Mesenchymal stem cell (in vitro differentiated cells and primary cell): Measurements from ENCODE around the gene CECR2.

Experiments used
- DNase-seq: peaks from one replicate; pipeline ENCODE4 v3.0.0-alpha.2; 2013
- H2AFZ ChIP-seq: one replicate; pipeline ENCODE4 v1.6.1; 2013; ENCODE audit warnings: low read depth, mild to moderate bottlenecking, control low read depth, inconsistent platforms, low read length, moderate library complexity
- H2AK5ac ChIP-seq: 2 replicates; pipeline ENCODE4 v1.6.1; 2013; ENCODE audit warnings: low read length, moderate library complexity, mild to moderate bottlenecking, inconsistent platforms; ENCODE audit not compliant: severe bottlenecking
- H2BK120ac ChIP-seq: one replicate; pipeline ENCODE4 v1.6.1; 2013; ENCODE audit warnings: low read depth, mild to moderate bottlenecking, inconsistent platforms, low read length, moderate library complexity
- H2BK12ac ChIP-seq, 2 experiments: one replicate each; pipeline ENCODE4 v1.6.1; 2013; ENCODE audit warnings: inconsistent platforms in 2 of 2, low read length in 2 of 2, mild to moderate bottlenecking in 2 of 2, moderate library complexity in 2 of 2, control low read depth in 1 of 2
- H2BK15ac ChIP-seq: one replicate; pipeline ENCODE4 v1.6.1; 2013; ENCODE audit warnings: mild to moderate bottlenecking, low read depth, inconsistent platforms; ENCODE audit not compliant: poor library complexity, severe bottlenecking
- H2BK5ac ChIP-seq: 2 replicates; pipeline ENCODE4 v1.6.1; 2013; ENCODE audit warnings: low read depth, mild to moderate bottlenecking, low read length, control low read depth, inconsistent platforms; ENCODE audit not compliant: poor library complexity, severe bottlenecking
- H3K14ac ChIP-seq, 2 experiments: one replicate each; pipeline ENCODE4 v1.6.1; 2013; ENCODE audit warnings: inconsistent platforms in 2 of 2, low read length in 2 of 2, control low read depth in 1 of 2, mild to moderate bottlenecking in 1 of 2, moderate library complexity in 1 of 2
- H3K18ac ChIP-seq, 2 experiments: one replicate each; pipeline ENCODE4 v1.6.1; 2013; ENCODE audit warnings: inconsistent platforms in 2 of 2, low read length in 2 of 2, control low read depth in 1 of 2, low read depth in 1 of 2, mild to moderate bottlenecking in 1 of 2
- H3K23ac ChIP-seq, 2 experiments: one replicate each; pipeline ENCODE4 v1.6.1; 2013; ENCODE audit warnings: inconsistent platforms in 2 of 2, low read length in 2 of 2, mild to moderate bottlenecking in 2 of 2, moderate library complexity in 2 of 2, control low read depth in 1 of 2
- H3K27ac ChIP-seq: 2 replicates; pipeline ENCODE4 v1.5.1; 2013; ENCODE audit warnings: mild to moderate bottlenecking, moderate library complexity, low read length, control low read depth, inconsistent platforms; ENCODE audit not compliant: poor library complexity, severe bottlenecking
- H3K27me3 ChIP-seq, 2 experiments: 2 replicates each; pipeline versions ENCODE4 v1.6.1 to v1.7.0; 2013; ENCODE audit warnings: low read length in 2 of 2, mild to moderate bottlenecking in 2 of 2, moderate library complexity in 2 of 2, control low read depth in 1 of 2, inconsistent platforms in 1 of 2; ENCODE audit not compliant: control insufficient read depth in 1 of 2, insufficient read depth in 1 of 2
- H3K36me3 ChIP-seq, 2 experiments: 2 replicates each; pipeline versions ENCODE4 v1.6.1 to v1.7.0; 2013; ENCODE audit warnings: low read length in 2 of 2, control low read depth in 1 of 2, inconsistent platforms in 1 of 2, low read depth in 1 of 2, mild to moderate bottlenecking in 1 of 2; ENCODE audit not compliant: insufficient read depth in 2 of 2, control insufficient read depth in 1 of 2
- H3K4ac ChIP-seq, 2 experiments: one replicate each; pipeline ENCODE4 v1.6.1; 2013; ENCODE audit warnings: inconsistent platforms in 2 of 2, low read length in 2 of 2, mild to moderate bottlenecking in 2 of 2, moderate library complexity in 2 of 2, control low read depth in 1 of 2, low read depth in 1 of 2
- H3K4me1 ChIP-seq: 2 replicates; pipeline ENCODE4 v1.6.1; 2013; ENCODE audit warnings: low read depth, low read length, control low read depth; ENCODE audit not compliant: control insufficient read depth, insufficient read depth
- H3K4me2 ChIP-seq: 2 replicates; pipeline ENCODE4 v1.6.1; 2013; ENCODE audit warnings: low read length, mild to moderate bottlenecking, inconsistent platforms; ENCODE audit not compliant: poor library complexity, severe bottlenecking
- H3K4me3 ChIP-seq, 2 experiments: 2 replicates each; pipeline versions ENCODE4 v1.5.1 to v1.7.0; 2013; ENCODE audit warnings: low read length in 2 of 2, mild to moderate bottlenecking in 2 of 2, control low read depth in 1 of 2, low read depth in 1 of 2; ENCODE audit not compliant: insufficient read depth in 1 of 2
- H3K79me1 ChIP-seq: replicated peaks from 2 replicates; pipeline ENCODE4 v1.6.1; 2013; ENCODE audit warnings: mild to moderate bottlenecking, control low read depth, low read length, inconsistent platforms; ENCODE audit not compliant: poor library complexity, severe bottlenecking
- H3K9ac ChIP-seq: 2 replicates; pipeline ENCODE4 v1.7.0; 2013; ENCODE audit warnings: mild to moderate bottlenecking, low read length, moderate library complexity
- H3K9me3 ChIP-seq: 2 replicates; pipeline ENCODE4 v1.7.0; 2013; ENCODE audit warnings: mild to moderate bottlenecking, low read length; ENCODE audit not compliant: control insufficient read depth
- H4K8ac ChIP-seq: one replicate; pipeline ENCODE4 v1.6.1; 2013; ENCODE audit warnings: inconsistent platforms, mild to moderate bottlenecking, low read length, moderate library complexity
- H4K91ac ChIP-seq: one replicate; pipeline ENCODE4 v1.6.1; 2013; ENCODE audit warnings: mild to moderate bottlenecking, low read length, inconsistent platforms
- WGBS: methylation state at CpG from one replicate; pipeline ENCODE4 v1.1.7; 2013; ENCODE audit warnings: mixed read lengths; 5-methylcytosine and 5-hydroxymethylcytosine counted together

The CECR2 gene

DNA sequence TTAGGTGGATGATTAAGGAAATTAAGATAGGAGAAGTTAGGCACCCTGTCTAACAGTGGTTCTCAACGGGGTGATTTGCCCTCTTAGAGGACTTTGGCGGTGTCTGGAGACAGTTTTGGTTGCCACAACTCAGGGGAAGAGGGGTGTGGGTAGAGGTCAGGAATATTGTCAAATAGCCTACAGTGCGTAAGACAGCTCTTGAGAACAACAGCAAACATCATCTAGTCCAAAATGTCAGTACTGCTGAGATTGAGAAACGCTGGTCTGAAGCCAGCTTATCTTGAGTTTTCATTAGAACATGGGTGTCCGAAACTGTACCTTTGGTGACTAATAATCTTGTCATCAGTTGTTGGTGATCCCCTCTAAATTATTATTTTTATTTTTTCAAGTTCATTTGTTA lies 38.4 kb downstream of the CECR2 start:
- Histone ChIP-seq H2AK5ac (no peak overlapping the region), H2BK15ac (no peak overlapping the region), H2BK120ac (no peak overlapping the region), H3K14ac (no peak overlapping the region), H4K8ac (no peak overlapping the region), H3K36me3 (no peaks in the 10 kb centered on the region), H3K9ac (no peak overlapping the region), H3K4me3 (no peak overlapping the region), H2AFZ (no peak overlapping the region), H3K27ac (no peak overlapping the region), H2BK5ac (no peak overlapping the region), H2BK12ac (no peak overlapping the region), H3K9me3 (no peaks in the 10 kb centered on the region), H3K79me1 (no peaks in the 10 kb centered on the region), H3K4me1 (no peaks in the 10 kb centered on the region), H4K91ac (no peak overlapping the region), H3K4ac (no peak overlapping the region), H3K18ac (no peak overlapping the region), H3K23ac (no peak overlapping the region), H3K27me3 (peaks cover 0 to 7% of the 10 kb centered on the region in 2 experiments), H3K4me2 (no peak overlapping the region)
- no peak for DNase-seq
- 89% methylated on average over 3 of the region's 5 CpGs for WGBS

DNA sequence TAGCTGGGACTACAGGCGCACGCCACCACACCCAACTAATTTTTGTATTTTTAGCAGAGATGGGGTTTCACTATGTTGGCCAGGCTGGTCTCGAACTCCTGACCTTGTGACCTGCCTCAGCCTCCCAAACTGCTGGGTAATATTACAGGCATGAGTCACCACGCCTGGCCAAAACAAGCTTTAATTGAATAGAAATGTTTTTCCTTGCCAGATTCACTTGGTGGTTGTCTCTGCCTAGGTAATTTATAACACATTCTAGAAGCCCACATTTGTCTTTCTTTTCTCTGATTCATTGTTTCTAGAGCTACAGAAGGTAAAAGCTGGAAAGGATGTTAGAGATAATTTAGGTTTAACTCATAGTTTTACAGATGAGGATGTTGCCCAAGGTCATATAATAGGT lies 41.3 kb downstream of the CECR2 start:
- Histone ChIP-seq H3K79me1 (no peaks in the 10 kb centered on the region), H3K27me3 (peaks cover 0 to 7% of the 10 kb centered on the region in 2 experiments), H2BK5ac (no peak overlapping the region), H3K9me3 (no peaks in the 10 kb centered on the region), H2BK15ac (no peak overlapping the region), H3K36me3 (no peaks in the 10 kb centered on the region), H2AK5ac (no peak overlapping the region), H3K18ac (no peak overlapping the region), H3K14ac (no peak overlapping the region), H3K27ac (no peak overlapping the region), H3K4ac (no peak overlapping the region), H2BK120ac (no peak overlapping the region), H3K9ac (no peak overlapping the region), H3K4me2 (no peak overlapping the region), H3K4me3 (no peak overlapping the region), H4K91ac (no peak overlapping the region), H3K23ac (no peak overlapping the region), H2BK12ac (no peak overlapping the region), H3K4me1 (no peaks in the 10 kb centered on the region), H2AFZ (no peak overlapping the region), H4K8ac (no peak overlapping the region)
- no peak for DNase-seq
- WGBS = 92% methylated on average over 3 of the region's 4 CpGs

DNA sequence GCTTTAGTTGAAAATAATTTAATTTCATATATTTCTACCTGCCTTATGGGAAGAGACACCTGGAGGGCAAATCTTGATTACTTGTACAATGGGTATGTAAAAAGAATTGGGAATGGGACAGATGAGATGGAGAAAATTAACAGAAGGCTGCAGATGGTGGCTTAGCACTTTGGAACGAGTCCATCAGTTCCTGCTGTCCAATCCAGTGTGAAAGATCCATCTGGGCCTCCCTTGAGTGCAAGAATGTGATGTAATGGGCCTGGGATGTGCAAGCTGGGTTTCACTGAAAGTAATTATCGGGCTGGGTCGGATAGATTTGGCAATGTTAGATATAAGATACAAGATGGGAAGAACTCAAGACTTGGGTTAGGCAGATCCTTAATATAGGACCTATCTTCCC lies 42.0 kb downstream of the CECR2 start:
- H3K4me1 ChIP-seq = no peaks in the 10 kb centered on the region
- no peak overlapping the region for H3K4me2 ChIP-seq
- no peak overlapping the region for H2AK5ac ChIP-seq
- no peaks in the 10 kb centered on the region for H3K9me3 ChIP-seq
- H2AFZ ChIP-seq = no peak overlapping the region
- no peak overlapping the region for H3K4me3 ChIP-seq
- peaks cover 0 to 7% of the 10 kb centered on the region in 2 experiments for H3K27me3 ChIP-seq
- H3K36me3 ChIP-seq = no peaks in the 10 kb centered on the region
- no peaks in the 10 kb centered on the region for H3K79me1 ChIP-seq
- H3K14ac ChIP-seq = no peak overlapping the region
- no peak overlapping the region for H2BK120ac ChIP-seq
- no peak overlapping the region for H2BK12ac ChIP-seq
- H4K8ac ChIP-seq = no peak overlapping the region
- H2BK5ac ChIP-seq = no peak overlapping the region
- DNase-seq = no peak
- no peak overlapping the region for H4K91ac ChIP-seq
- no peak overlapping the region for H3K4ac ChIP-seq
- H3K9ac ChIP-seq = no peak overlapping the region
- no peak overlapping the region for H3K23ac ChIP-seq
- 86% methylated on average over 3 of the region's 3 CpGs for WGBS
- no peak overlapping the region for H3K27ac ChIP-seq
- H2BK15ac ChIP-seq = no peak overlapping the region
- H3K18ac ChIP-seq = no peak overlapping the region

GRCh38 chr22:17412232-17412631 lies 43.0 kb downstream of the CECR2 start:
- H3K27me3 ChIP-seq = peaks cover 0 to 7% of the 10 kb centered on the region in 2 experiments
- H3K4me1 ChIP-seq = no peaks in the 10 kb centered on the region
- H3K79me1 ChIP-seq = no peaks in the 10 kb centered on the region
- H3K9me3 ChIP-seq = no peaks in the 10 kb centered on the region
- WGBS = 89% methylated on average over 6 of the region's 6 CpGs
- no peak overlapping the region for H2BK120ac ChIP-seq
- H4K91ac ChIP-seq = no peak overlapping the region
- no peak overlapping the region for H2BK5ac ChIP-seq
- H2AFZ ChIP-seq = no peak overlapping the region
- H3K4me2 ChIP-seq = no peak overlapping the region
- no peak overlapping the region for H2AK5ac ChIP-seq
- H3K27ac ChIP-seq = no peak overlapping the region
- H3K14ac ChIP-seq = no peak overlapping the region
- no peak overlapping the region for H2BK15ac ChIP-seq
- no peak overlapping the region for H4K8ac ChIP-seq
- no peak overlapping the region for H3K18ac ChIP-seq
- H3K36me3 ChIP-seq = no peaks in the 10 kb centered on the region
- no peak for DNase-seq
- H3K4me3 ChIP-seq = no peak overlapping the region
- H3K9ac ChIP-seq = no peak overlapping the region
- H2BK12ac ChIP-seq = no peak overlapping the region
- no peak overlapping the region for H3K23ac ChIP-seq
- no peak overlapping the region for H3K4ac ChIP-seq
